Activated CD8-positive, alpha-beta memory T cell treated with anti-CD3 and anti-CD28 coated beads for 36 hours (primary cell): ENCODE results near the gene VEGFB. TPM values are rescaled to one million over a fixed set of nuclear protein-coding genes. Genes with fewer than 3 reads are reported as not detected.

Experiments
- CTCF ChIA-PET: fragments of 350-600 bp; sonication (Branson Sonifier 250); formaldehyde crosslinking; loops from one replicate; lab custom pipeline; 2021; ENCODE audit warnings: antibody characterized with exemption; lab: Charles Lee
- POLR2A ChIA-PET: fragments of 350-600 bp; sonication (Branson Sonifier 250); formaldehyde crosslinking; loops from one replicate; lab custom pipeline; 2021; ENCODE audit warnings: antibody characterized with exemption; lab: Charles Lee
- total RNA-seq, 2 experiments: library from RNA; stranded (reverse); gene quantifications; one replicate each; pipeline ENCODE4 v1.2.3, GENCODE V29; 2021

The VEGFB gene
- total RNA-seq, 2 experiments from 2014 or later, result 83.0 to 86.8 TPM

- ChIA-PET POLR2A (interaction anchor here (1.2 to 4.3 kb wide), 8 partner anchors 12 to 63 kb away, joined by 4 to 22 read pairs (median 18); partner anchors contain the start of genes BAD, ESRRA, FERMT3 and FKBP2), CTCF (interaction anchor here (0.6 to 4.1 kb wide), 9 partner anchors 12 to 63 kb away, joined by 3 to 39 read pairs (median 6); partner anchors contain the start of genes CATSPERZ, ESRRA, FERMT3 and PLCB3)
These were observed 35.3 kb downstream of the VEGFB start for GRCh38 chr11:64269540-64270220.

DNA sequence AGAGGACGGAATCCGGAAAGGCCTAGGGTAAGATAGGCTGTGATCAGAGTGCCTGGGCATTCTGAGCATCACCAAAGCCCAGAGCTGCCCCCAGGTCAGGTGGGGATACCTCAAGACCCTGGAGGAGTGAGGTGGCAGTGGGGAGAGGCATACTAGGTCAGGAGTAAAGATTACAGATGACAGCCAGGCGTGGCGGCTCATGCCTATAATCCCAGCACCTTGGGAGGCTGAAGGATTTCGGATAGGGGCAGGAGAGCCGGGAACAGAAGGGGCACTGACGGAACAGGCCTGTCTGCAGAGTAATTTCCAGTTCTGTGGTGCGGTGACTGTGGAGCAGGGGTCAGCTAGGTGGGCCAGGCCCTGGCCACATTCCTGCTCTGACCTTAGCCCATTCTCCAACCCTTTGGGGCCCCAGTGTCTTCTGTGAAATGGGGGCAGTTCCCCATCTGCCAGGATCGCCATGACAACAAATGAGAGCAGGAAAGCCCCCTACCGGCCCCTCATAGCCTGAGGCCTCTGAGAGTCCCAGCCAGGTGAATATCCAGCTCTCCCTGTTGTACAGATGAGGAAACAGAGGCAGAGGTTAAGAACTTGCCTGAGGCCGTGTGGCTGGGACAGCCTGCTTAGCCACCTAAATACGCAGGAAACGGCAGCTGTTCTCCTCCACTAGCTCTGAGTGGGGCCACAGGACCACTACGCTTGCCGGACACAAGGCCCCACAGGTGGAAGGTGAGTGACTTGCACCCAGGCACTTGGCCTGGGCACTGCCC is 40.8 kb downstream of the VEGFB start:
- POLR2A ChIA-PET, result interaction anchor here (0.7 kb wide), 1 partner anchor 10 kb away, joined by 7 read pairs; no protein-coding TSS in a partner anchor

DNA sequence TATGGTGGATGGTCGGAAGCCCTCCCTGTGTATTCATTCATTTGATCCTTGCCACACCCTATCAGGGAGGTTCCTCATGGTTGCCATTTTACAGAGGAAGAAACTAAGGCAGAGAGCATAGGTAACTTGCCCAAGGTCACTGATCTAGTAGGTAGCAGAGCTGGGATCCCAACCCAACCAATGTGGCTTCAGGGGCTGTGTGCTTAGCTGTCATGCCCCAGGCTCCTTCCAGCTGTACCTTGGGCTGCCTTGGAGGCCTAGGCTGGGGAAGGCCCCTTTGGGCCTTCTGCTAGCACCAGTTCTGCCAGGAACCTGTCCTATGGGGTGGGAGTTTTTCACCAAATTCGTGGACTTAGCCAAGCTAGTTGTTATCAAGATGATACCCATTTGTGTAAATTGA is 41.5 kb downstream of the VEGFB start:
- ChIA-PET POLR2A (no interaction called here), CTCF (interaction anchor here (1.1 to 2.5 kb wide), 2 partner anchors 14 to 25 kb away, joined by 4 to 9 read pairs; no protein-coding TSS in a partner anchor)

More for the DNA sequence above, 40.8 kb downstream of the VEGFB start:
- CTCF ChIA-PET, result interaction anchor here (1.1 to 2.5 kb wide), 2 partner anchors 14 to 26 kb away, joined by 4 to 9 read pairs; no protein-coding TSS in a partner anchor

- CTCF ChIA-PET, result interaction anchor here (1.1 to 2.5 kb wide), 3 partner anchors 10 to 28 kb away, joined by 3 to 9 read pairs (median 4); no protein-coding TSS in a partner anchor
- POLR2A ChIA-PET, result interaction anchor here (0.6 to 0.7 kb wide), 2 partner anchors 63 to 1481 kb away, joined by 3 to 4 read pairs; no protein-coding TSS in a partner anchor
These were observed 42.5 kb downstream of the VEGFB start for GRCh38 chr11:64276653-64277431.

DNA sequence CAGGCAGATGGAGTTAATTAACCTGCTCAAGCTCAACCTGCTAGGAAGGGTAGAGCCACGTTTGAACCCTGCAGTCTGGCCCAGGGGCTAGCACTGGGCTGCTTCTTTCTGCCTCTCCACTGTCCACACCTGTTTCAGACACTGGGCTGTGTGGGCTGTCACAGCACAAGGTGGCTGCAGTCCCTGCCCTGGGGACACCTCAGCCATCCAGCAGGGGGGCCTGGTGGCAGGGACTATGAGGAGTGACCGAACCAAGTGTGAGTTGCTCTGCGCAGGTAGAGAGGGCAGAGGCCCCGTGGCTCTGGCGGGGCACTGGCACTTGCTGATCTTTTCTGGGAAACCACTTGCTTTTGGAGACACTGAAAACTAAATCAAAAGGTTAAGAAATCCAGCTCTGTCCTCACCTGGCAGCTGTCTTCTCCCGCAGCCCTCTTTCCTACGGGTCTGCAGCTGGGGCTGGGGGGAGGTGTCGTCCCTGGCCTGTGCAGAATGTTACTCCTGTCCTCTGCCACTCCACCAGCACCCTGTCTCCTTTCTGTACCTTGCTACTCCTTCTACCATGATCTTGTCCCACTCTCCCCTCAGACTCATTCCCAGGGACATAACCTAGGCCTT is 44.3 kb downstream of the VEGFB start:
- POLR2A ChIA-PET, result no interaction called here
- CTCF ChIA-PET, result interaction anchor here (1.1 kb wide), 1 partner anchor 25 kb away, joined by 4 read pairs; no protein-coding TSS in a partner anchor

DNA sequence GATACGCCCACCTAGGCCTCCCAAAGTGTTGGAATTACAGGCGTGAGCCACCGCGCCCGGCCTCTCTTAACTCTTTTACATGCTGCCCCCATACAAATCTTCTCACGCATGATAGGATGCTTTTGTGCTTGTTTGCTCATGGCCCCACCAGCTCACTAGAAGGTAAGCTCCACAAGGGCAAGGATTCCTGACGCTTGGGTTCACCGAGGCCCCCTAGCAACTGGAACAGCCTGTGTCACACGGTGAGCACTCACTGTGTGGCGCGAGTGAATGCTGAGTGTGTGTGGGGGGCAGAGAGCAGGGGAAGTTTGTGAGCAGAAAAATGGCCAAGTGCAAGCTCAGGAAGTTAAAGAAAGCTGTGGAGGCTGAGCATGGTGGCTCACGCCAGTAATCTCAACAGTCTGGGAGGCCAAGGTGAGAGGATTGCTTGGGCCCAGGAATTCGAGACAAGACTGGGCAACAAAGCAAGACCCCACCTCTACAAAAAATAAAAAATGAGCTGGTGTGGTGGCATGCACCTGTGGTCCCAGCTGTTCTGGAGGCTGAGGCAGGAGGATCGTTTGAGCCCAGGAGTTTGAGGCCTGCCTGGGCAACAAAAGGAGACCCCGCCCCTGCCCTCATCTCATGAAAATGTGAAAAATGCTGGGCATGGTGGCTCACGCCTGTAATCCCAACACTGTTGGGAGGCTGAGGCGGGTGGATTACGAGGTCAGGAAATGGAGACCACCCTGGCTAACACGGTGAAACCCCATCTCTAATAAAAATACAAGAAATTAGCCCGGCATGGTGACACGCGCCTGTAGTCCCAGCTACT is 47.8 kb downstream of the VEGFB start:
- CTCF ChIA-PET, result interaction anchor here (1.9 to 3.4 kb wide), 3 partner anchors 10 to 22 kb away, joined by 5 to 26 read pairs (median 5); no protein-coding TSS in a partner anchor
- POLR2A ChIA-PET, result interaction anchor here (0.6 kb wide), 1 partner anchor 36 kb away, joined by 6 read pairs; no protein-coding TSS in a partner anchor

- CTCF ChIA-PET, result interaction anchor here (1.0 to 3.4 kb wide), 4 partner anchors 11 to 32 kb away, joined by 3 to 26 read pairs (median 6); partner anchors contain the start of gene PLCB3
These were observed 48.7 kb downstream of the VEGFB start for GRCh38 chr11:64283092-64283491.

DNA sequence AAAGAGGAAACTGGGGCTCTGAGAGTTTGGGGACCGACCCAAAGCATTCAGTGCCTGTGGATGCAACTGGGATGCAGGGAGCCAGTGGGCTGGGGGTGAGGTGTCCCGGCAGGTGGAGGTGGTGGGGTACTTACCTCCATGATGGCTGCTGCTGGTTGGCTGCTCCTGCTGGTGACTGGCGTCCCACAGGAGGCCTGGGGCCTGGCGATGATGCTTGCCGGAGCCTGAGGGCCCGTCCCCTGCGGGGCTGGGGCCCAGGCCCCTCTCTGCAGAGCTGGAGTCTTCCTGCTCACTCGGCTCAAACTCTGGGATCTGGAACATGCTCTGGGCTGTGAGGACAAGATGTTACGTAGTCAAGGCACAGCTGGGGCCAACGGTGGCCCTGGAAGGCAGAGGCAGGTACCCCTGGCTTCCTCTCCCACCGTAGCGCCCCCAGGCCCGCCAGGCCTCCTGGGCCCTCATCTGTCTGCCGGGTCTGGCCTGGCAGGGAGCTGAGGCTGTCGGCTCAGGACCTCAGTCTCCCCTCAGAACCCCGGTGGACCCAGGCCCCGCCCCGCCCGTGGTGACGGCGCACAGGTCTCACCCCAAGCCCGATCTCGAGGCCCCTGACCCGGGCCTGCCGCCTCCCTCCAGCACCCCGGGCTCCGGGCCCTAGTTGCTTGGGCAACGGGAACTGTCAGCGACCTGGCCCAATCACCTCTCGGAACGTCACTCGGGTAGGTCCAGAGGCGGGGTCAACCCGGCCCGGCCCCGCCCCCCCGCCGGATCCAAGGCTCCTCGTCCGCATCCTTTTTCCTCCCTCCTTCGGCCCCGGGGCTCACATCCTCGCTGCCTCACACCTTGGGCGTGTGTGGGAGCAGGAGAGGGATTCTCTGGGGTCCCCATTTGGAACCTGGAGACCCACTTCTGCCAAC is 49.9 kb downstream of the VEGFB start, which contains the start of gene BAD:
Gene BAD (minus strand): TSS at position 618 of the 914 bp plus-strand sequence. CDS start 297 bp downstream, at position 321.
- CTCF ChIA-PET, result interaction anchor here (0.6 to 3.4 kb wide), 6 partner anchors 11 to 33 kb away, joined by 3 to 26 read pairs (median 6); partner anchors contain the start of genes CATSPERZ and PLCB3
- POLR2A ChIA-PET, result interaction anchor here (0.7 to 3.3 kb wide), 6 partner anchors 14 to 78 kb away, joined by 3 to 20 read pairs (median 4); partner anchors contain the start of genes CATSPERZ, FERMT3, FKBP2 and TRMT112

More at GRCh38 chr11:64283092-64283491, 48.7 kb downstream of the VEGFB start:
- POLR2A ChIA-PET, result interaction anchor here (3.3 kb wide), 1 partner anchor 13 kb away, joined by 20 read pairs; no protein-coding TSS in a partner anchor

DNA sequence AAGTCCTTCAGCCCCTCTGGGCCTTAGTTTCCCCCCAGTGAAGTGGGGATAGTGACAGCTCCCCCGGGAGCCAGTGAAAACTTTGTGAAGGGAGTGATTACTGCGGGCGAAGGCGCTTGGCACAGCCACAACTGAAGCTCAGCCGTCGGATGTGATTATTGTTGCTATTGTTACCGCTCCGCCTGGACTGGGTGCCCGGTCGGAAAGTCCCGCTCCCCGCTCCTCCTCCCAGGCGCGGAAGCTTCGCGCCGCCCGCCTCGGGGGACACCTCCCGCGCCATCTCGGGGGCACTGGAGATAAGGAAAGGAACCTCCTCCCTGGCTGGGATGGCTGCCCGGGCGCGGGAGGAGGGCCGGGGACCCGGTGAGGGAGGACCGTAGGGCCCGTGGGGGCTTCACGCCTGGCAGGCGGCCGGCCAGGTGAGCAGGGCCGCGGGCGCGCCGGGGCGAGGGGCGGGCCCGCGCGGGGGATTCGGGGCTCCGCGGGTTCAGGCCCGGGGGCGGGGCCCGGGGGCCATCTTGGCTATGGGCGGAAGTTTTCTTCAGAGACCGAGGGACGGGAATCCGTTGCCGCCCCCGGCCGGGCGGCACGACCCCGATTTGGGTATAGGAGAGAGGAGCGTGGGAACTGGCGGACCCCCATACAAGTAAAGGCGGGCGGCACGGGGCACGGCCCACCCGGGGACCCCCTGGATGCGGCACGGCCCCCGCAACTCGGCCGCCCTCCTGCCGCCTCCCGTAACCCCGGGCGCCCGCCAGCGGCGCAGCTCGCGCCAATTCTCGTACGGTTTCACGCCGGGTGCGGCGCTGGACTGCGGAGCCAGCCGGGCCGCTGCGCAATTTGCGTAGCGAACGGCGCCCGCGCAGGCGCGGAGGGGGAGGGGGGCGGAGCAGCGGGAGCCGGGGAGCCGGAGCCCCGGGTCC is 50.8 kb downstream of the VEGFB start, which contains the start of gene GPR137:
Gene GPR137 (plus strand): TSS at position 887 of the 923 bp plus-strand sequence. CDS start 677 bp downstream, outside the sequence.
- ChIA-PET POLR2A (interaction anchor here (0.6 to 3.3 kb wide), 8 partner anchors 15 to 1444 kb away, joined by 3 to 20 read pairs (median 4); partner anchors contain the start of genes CATSPERZ, FERMT3, FKBP2 and TRMT112), CTCF (interaction anchor here (1.7 to 3.4 kb wide), 3 partner anchors 16 to 34 kb away, joined by 8 to 26 read pairs (median 15); partner anchors contain the start of genes CATSPERZ and PLCB3)

DNA sequence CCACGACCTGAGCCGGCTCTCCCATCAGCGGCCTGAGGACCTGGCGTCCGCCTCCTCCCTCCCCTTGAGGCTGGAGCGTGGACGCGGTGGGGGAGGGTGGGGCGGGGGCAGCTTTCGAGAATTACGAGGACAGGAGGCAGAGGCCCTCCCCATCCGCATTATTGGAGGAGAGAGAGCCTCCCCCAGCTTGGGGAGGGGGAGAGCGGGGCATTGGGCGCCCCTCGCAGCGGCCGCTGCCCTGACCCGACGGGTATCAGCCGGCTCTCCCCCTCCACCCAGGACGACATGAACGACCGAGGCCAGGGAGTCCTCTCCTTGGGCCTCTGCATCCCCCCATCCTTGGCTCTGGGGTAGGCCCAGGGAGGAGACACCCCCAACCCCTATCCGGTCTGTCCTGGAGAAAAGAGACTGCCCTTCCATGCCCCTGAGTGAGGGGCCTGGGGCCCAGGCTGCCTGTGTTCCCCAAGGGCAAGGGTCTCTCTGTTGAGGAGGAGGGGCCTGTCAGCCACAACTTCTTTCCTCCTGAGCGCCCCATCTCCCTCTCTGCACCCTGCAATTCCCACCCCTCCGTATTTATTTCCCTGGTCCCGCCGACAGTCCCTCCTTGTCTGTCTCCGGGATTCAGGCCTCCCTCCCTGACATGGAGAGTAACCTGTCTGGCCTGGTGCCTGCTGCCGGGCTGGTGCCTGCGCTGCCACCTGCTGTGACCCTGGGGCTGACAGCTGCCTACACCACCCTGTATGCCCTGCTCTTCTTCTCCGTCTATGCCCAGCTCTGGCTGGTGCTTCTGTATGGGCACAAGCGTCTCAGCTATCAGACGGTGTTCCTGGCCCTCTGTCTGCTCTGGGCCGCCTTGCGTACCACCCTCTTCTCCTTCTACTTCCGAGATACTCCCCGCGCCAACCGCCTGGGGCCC is 51.8 kb downstream of the VEGFB start:
- CTCF ChIA-PET, result interaction anchor here (0.9 to 3.4 kb wide), 5 partner anchors 15 to 35 kb away, joined by 3 to 26 read pairs (median 8); partner anchors contain the start of genes CATSPERZ and PLCB3
- POLR2A ChIA-PET, result interaction anchor here (0.9 to 3.3 kb wide), 2 partner anchors 16 to 18 kb away, joined by 3 to 20 read pairs; no protein-coding TSS in a partner anchor

DNA sequence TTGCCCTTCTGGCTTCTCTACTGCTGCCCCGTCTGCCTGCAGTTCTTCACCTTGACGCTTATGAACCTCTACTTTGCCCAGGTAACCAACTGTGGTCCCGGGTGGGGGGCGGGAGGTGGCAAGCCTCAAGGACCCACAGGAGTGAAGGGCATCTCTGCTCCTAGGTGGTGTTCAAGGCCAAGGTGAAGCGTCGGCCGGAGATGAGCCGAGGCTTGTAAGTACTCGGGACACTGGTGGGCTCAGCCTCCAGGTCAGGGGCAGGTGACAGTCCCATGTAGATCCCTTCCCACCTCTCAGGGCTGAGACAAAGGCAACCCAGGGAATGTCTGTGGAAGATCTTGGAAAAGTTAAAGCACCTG is 52.4 kb downstream of the VEGFB start:
- CTCF ChIA-PET, result interaction anchor here (0.9 to 2.5 kb wide), 3 partner anchors 14 to 18 kb away, joined by 3 to 11 read pairs (median 4); no protein-coding TSS in a partner anchor
- POLR2A ChIA-PET, result no interaction called here

DNA sequence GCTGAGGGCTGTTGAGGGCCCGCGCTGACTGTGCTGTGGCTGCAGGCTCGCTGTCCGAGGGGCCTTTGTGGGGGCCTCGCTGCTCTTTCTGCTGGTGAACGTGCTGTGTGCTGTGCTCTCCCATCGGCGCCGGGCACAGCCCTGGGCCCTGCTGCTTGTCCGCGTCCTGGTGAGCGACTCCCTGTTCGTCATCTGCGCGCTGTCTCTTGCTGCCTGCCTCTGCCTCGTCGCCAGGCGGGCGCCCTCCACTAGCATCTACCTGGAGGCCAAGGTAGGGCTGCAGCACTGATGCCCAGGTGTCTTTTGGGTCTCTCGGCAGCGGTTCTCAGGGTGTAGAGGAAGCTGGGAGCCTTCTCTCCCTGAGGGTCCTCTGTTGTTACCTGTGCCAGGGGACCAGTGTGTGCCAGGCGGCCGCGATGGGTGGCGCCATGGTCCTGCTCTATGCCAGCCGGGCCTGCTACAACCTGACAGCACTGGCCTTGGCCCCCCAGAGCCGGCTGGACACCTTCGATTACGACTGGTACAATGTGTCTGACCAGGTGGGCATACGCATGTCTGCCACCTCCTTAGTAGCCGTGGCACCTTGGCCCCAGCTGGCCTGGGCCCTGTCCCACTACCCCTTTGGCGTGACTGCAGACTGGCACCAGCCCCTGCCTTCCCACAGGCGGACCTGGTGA is 53.4 kb downstream of the VEGFB start:
- POLR2A ChIA-PET, result no interaction called here
- CTCF ChIA-PET, result interaction anchor here (0.7 to 2.5 kb wide), 3 partner anchors 13 to 17 kb away, joined by 3 to 11 read pairs (median 4); no protein-coding TSS in a partner anchor
